Thyroid gland (tissue), 4 donors: ENCODE results near the gene NDC1. TPM values are rescaled to one million over a fixed set of nuclear protein-coding genes. Genes with fewer than 3 reads are reported as not detected.

Experiments
- DNase-seq, 2 donors: peaks; one replicate each; pipeline ENCODE4 v3.0.0-alpha.2; 2019
- H3K27ac ChIP-seq, 3 donors: fragments of 200-600 bp; sonication (generic); 1 replicate in 2 of 3; 2 replicates in 1 of 3; pipeline ENCODE4 v1.5.1; 2016 to 2019; ENCODE audit warnings: mild to moderate bottlenecking in 1 of 3, moderate library complexity in 1 of 3
- H3K27me3 ChIP-seq: fragments of 200-600 bp; sonication (generic); one replicate; pipeline ENCODE4 v1.5.1; 2019
- H3K36me3 ChIP-seq, 2 donors: fragments of 200-600 bp; sonication (generic); one replicate each; pipeline ENCODE4 v1.5.1; 2016 to 2019
- H3K4me1 ChIP-seq, 2 donors: fragments of 200-600 bp; sonication (generic); one replicate each; pipeline ENCODE4 v1.5.1; 2017 to 2019
- H3K4me3 ChIP-seq, 3 donors: fragments of 200-600 bp; sonication (generic); replicated peaks in 1 of 3; 1 replicate in 2 of 3; 2 replicates in 1 of 3; pipeline ENCODE4 v1.5.1; 2016; ENCODE audit warnings: mild to moderate bottlenecking in 1 of 3
- H3K9me3 ChIP-seq: fragments of 200-600 bp; sonication (generic); one replicate; pipeline ENCODE4 v1.5.1; 2017
- POLR2A ChIP-seq, 2 donors: fragments of 450-650 bp; IDR thresholded peaks; one replicate each; pipeline ENCODE4 v1.6.1; 2017; ENCODE audit warnings: antibody characterized with exemption in 2 of 2, mild to moderate bottlenecking in 2 of 2, moderate library complexity in 1 of 2
- WGBS, 2 donors: methylation state at CpG; one replicate each; pipeline ENCODE4 v1.1.5; 2017; 5-methylcytosine and 5-hydroxymethylcytosine counted together
- intact Hi-C: fragments of 100-400 bp; cut with DNase I; formaldehyde crosslinking; loops from one replicate; pipeline ENCODE4 v1.15.1; 2023
- total RNA-seq, 4 donors: library from RNA; depleted of rRNA; stranded (reverse); fragments of >200 nt; gene quantifications; one replicate each; pipeline ENCODE4 v1.2.3, GENCODE V29; 2016
- TF ChIP-seq, protein P1 (sequence below), 6 experiments: fragments of 200-600 bp in 3 of 6; fragments of 450-650 bp in 3 of 6; sonication (generic) in 3 of 6; IDR thresholded peaks; one replicate each; pipeline ENCODE4 v1.5.1; 2016 to 2019; ENCODE audit warnings: antibody characterized with exemption in 6 of 6, mild to moderate bottlenecking in 2 of 6, inconsistent platforms in 1 of 6, moderate library complexity in 1 of 6

The NDC1 gene
- total RNA-seq, 4 donors from 2014 or later = 10.4 to 15.4 (median 11.9) TPM

- 77 to 83% methylated on average over 4 of the region's 4 CpGs for WGBS, 2 donors
- H3K4me3 ChIP-seq = no peak overlapping the region
These were observed 117.0 kb downstream of the NDC1 start for GRCh38 chr1:53721088-53721487.

DNA sequence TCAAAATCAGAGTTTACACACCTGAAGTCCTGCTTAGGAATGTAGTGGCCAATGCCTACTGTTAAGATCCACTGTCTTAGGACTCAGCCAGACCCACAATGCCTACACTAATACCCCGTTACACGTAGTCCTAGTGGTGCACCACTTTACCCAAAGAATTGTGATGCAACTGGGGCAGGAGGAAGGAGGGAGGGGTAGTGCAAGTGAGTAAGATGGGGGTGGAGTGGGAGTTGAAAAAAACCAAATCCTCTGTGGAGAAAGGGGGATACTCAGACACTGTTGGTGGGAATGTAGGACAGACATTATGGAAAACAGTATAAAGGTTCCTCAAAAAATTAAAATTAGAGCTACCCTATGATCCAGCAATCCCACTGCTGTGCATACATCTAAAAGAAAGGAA, 118.6 kb downstream of the NDC1 start:
- intact Hi-C loops = no loop called here
- Histone ChIP-seq H3K27me3 (no peaks in the 10 kb centered on the region), H3K4me3 (no peak overlapping the region), H3K36me3 (no peaks in the 10 kb centered on the region), H3K27ac (no peak overlapping the region), H3K4me1 (no peaks in the 10 kb centered on the region), H3K9me3 (no peaks in the 10 kb centered on the region)
- no peak for TF ChIP-seq POLR2A (IDR thresholded peaks at IDR 0.05)
- TF ChIP-seq, protein P1, sequence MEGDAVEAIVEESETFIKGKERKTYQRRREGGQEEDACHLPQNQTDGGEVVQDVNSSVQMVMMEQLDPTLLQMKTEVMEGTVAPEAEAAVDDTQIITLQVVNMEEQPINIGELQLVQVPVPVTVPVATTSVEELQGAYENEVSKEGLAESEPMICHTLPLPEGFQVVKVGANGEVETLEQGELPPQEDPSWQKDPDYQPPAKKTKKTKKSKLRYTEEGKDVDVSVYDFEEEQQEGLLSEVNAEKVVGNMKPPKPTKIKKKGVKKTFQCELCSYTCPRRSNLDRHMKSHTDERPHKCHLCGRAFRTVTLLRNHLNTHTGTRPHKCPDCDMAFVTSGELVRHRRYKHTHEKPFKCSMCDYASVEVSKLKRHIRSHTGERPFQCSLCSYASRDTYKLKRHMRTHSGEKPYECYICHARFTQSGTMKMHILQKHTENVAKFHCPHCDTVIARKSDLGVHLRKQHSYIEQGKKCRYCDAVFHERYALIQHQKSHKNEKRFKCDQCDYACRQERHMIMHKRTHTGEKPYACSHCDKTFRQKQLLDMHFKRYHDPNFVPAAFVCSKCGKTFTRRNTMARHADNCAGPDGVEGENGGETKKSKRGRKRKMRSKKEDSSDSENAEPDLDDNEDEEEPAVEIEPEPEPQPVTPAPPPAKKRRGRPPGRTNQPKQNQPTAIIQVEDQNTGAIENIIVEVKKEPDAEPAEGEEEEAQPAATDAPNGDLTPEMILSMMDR (IDR thresholded peaks at IDR 0.05) = no peak
- 72 to 86% methylated on average over 2 of the region's 2 CpGs for WGBS, 2 donors
- no peak for DNase-seq

More at GRCh38 chr1:53721088-53721487, 117.0 kb downstream of the NDC1 start:
- H3K9me3 ChIP-seq = no peaks in the 10 kb centered on the region
- intact Hi-C loops = no loop called here
- no peaks in the 10 kb centered on the region for H3K36me3 ChIP-seq
- no peak for DNase-seq
- no peak for TF ChIP-seq POLR2A (IDR thresholded peaks at IDR 0.05)
- TF ChIP-seq, protein P1 (IDR thresholded peaks at IDR 0.05) = no peak
- no peaks in the 10 kb centered on the region for H3K4me1 ChIP-seq
- H3K27me3 ChIP-seq = no peaks in the 10 kb centered on the region
- no peak overlapping the region for H3K27ac ChIP-seq

- Histone ChIP-seq H3K9me3 (no peaks in the 10 kb centered on the region), H3K4me3 (no peak overlapping the region), H3K27ac (no peak overlapping the region), H3K36me3 (no peaks in the 10 kb centered on the region), H3K27me3 (no peaks in the 10 kb centered on the region), H3K4me1 (no peaks in the 10 kb centered on the region)
- no peak for DNase-seq
- TF ChIP-seq, protein P1 (IDR thresholded peaks at IDR 0.05) = no peak
- TF ChIP-seq POLR2A (IDR thresholded peaks at IDR 0.05) = no peak
- 81 to 91% methylated on average over 2 of the region's 2 CpGs for WGBS, 2 donors
- intact Hi-C loops = no loop called here
These were observed 119.7 kb downstream of the NDC1 start for GRCh38 chr1:53718443-53718842.

DNA sequence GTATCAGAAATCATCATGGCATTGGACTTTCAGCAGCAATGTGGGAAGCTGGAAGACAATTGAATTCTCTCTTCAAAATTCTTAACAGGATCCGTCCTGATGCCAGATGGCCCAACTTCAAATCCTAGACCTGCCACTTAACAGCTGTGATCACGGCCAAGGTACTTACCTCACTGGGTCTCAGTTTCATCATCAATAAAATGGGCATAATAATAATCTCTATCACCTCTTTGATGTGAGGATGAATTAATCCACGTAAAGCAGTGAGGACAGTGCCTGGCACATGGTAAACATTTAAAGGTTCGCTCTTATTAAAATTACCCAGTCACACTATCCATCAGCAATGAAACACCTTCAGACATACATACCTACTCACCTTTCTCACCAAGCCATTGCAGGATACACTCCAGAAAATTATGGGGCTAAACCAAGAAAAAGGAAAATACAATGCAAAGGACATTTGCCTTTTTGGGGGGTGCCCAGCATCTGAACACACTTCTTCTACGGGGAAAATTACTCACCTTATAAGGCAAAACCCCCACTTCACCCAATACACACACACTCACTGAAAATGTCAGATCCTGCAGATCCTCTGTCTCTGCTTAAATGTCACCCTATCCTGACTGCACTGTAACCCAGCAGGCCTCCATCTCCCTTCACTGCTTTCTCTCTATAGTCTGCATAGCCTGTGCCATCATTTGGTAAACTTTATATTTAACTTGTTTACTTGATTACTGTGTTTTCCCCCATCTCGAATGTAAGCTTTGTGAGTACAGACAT, 120.9 kb downstream of the NDC1 start:
- H3K4me1 ChIP-seq = no peaks in the 10 kb centered on the region
- no peaks in the 10 kb centered on the region for H3K9me3 ChIP-seq
- WGBS, 2 donors = 89 to 90% methylated on average over 6 of the region's 6 CpGs
- no peaks in the 10 kb centered on the region for H3K36me3 ChIP-seq
- no peaks in the 10 kb centered on the region for H3K27me3 ChIP-seq
- DNase-seq = no peak
- H3K27ac ChIP-seq = no peak overlapping the region
- intact Hi-C loops = no loop called here
- H3K4me3 ChIP-seq = no peak overlapping the region
- TF ChIP-seq, protein P1 (IDR thresholded peaks at IDR 0.05) = no peak
- no peak for TF ChIP-seq POLR2A (IDR thresholded peaks at IDR 0.05)

DNA sequence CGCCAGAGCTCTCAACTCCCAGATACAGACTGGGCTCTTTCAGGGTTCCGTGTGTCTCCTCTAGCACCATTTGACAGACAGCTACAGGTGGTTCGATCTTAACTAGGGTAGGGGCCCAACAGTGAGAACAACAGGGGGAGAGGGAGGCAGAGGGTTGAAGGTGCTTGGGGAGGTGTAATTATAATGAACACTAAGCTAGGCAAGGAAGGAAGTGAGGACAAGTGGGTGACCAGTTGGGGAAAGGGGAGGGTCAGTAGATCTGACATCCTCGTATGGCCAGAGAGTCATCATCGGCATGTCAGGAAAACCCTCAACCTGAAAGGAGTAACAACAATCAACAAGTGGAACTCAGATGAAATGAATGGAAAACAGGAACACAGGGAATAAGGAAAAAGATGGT, 121.9 kb downstream of the NDC1 start:
- H3K36me3 ChIP-seq = no peaks in the 10 kb centered on the region
- no peak overlapping the region for H3K4me3 ChIP-seq
- intact Hi-C loops = no loop called here
- WGBS, 2 donors = 73 to 83% methylated on average over 5 of the region's 5 CpGs
- TF ChIP-seq POLR2A (IDR thresholded peaks at IDR 0.05) = no peak
- no peaks in the 10 kb centered on the region for H3K9me3 ChIP-seq
- no peak overlapping the region for H3K27ac ChIP-seq
- no peaks in the 10 kb centered on the region for H3K4me1 ChIP-seq
- DNase-seq = no peak
- no peaks in the 10 kb centered on the region for H3K27me3 ChIP-seq
